Esophagus muscularis mucosa (tissue), 4 donors: Measurements from ENCODE around the gene ZNF618.

Experiments used
- EP300 ChIP-seq: sonication (generic); formaldehyde crosslinking; IDR thresholded peaks from one replicate; pipeline ENCODE4 v1.6.1; 2017; ENCODE audit warnings: antibody characterized with exemption
- POLR2A ChIP-seq: fragments of 450-650 bp; IDR thresholded peaks from one replicate; pipeline ENCODE4 v1.6.1; 2017; ENCODE audit warnings: antibody characterized with exemption, moderate library complexity, mild to moderate bottlenecking, low read depth
- POLR2AphosphoS5 ChIP-seq, 2 donors: sonication (generic); formaldehyde crosslinking; IDR thresholded peaks; one replicate each; pipeline ENCODE4 v1.6.1; 2017; ENCODE audit warnings: antibody characterized with exemption in 2 of 2
- TF ChIP-seq, protein P1 (sequence below), 3 experiments: fragments of 200-600 bp in 2 of 3; fragments of 450-650 bp in 1 of 3; sonication (generic) in 2 of 3; IDR thresholded peaks; one replicate each; pipeline ENCODE4 v1.5.1; 2017 to 2019; ENCODE audit warnings: antibody characterized with exemption in 3 of 3, mild to moderate bottlenecking in 2 of 3, moderate library complexity in 1 of 3

DNA sequence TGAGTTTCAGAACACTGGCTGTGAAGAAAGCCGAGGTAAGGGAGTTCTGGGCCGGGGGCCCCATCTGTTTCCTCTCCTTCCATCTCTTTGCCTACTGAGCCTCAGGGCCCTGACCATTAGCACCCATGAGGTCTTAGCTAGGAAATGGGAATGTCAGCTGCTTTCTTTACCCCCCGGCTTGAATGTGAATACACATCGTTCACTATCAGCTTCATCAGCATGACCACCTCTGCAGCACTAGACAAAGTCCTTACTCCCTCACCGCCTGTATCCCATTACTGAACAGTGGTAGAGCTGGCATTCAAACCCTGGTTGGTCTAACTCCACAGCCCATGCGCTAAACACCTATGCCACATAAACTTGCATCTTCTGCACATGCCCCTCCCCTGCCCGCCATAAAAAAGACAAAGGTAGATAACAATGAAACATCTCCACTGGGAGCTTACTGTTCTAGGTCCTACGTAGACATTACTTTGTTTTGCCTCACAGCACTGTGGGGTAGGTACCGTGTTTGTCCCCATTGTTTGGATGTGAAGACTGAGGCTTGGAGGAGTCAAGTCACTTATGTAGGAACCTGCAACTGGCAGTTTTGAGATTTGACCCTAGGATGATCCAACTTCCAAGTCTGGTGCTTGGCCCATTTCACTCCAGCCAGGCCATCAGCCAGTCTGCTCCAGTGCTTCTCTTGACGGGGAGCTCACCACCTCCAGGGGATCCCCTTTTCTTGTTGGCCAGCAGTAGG is 108.7 kb downstream of the ZNF618 start:
- TF ChIP-seq POLR2AphosphoS5 (IDR thresholded peaks at IDR 0.05), result no peak
- TF ChIP-seq, protein P1, sequence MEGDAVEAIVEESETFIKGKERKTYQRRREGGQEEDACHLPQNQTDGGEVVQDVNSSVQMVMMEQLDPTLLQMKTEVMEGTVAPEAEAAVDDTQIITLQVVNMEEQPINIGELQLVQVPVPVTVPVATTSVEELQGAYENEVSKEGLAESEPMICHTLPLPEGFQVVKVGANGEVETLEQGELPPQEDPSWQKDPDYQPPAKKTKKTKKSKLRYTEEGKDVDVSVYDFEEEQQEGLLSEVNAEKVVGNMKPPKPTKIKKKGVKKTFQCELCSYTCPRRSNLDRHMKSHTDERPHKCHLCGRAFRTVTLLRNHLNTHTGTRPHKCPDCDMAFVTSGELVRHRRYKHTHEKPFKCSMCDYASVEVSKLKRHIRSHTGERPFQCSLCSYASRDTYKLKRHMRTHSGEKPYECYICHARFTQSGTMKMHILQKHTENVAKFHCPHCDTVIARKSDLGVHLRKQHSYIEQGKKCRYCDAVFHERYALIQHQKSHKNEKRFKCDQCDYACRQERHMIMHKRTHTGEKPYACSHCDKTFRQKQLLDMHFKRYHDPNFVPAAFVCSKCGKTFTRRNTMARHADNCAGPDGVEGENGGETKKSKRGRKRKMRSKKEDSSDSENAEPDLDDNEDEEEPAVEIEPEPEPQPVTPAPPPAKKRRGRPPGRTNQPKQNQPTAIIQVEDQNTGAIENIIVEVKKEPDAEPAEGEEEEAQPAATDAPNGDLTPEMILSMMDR (IDR thresholded peaks at IDR 0.05), result no peak
- no peak for TF ChIP-seq POLR2A
- no peak for TF ChIP-seq EP300
